T follicular helper cell (primary cell): ENCODE results near the gene EIF4EBP3.

Source experiments
- DNase-seq: peaks from one replicate; pipeline ENCODE4 v3.0.0-alpha.2; 2020; ENCODE audit warnings: low read depth

EIF4EBP3 gene

DNA sequence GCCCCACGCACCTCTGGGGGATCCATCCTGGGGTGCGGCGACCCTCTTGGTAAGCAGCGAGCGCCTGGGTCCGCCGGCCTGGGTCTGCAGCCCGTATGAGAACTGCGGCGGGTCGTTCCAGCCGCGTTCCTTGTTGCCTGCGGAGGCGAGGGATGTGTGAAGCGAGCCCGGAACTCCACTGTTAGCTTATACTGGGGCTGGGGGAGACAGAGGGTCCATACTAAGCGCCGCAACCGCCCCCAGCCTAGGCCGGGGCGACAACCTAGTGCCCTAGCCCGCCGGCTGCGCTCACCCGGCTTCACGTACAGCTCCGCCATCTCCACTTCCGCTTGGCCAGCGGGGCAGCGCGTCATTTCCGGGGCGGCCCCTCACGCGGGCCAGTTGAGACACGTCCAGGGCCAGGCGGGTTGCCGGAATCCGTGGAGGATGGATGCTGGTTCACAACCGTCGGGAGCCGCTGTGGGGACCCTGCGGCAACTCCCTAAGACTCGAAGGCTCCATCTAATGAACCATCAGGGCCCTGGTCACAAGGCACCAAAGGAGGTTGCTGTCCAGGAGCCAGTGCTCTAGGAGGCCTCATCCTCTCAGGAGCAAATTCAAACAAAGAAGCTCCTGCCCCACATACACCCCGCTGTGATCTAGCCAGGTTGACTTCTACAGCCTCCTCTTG, 9.8 kb downstream of the EIF4EBP3 start, which contains the start of gene SRA1:
Gene SRA1, minus strand, starts transcription at position 338 of the 670 bp plus-strand sequence. Its CDS starts 21 bp downstream, at position 317.
- peak; percentile 73 for DNase-seq

DNA sequence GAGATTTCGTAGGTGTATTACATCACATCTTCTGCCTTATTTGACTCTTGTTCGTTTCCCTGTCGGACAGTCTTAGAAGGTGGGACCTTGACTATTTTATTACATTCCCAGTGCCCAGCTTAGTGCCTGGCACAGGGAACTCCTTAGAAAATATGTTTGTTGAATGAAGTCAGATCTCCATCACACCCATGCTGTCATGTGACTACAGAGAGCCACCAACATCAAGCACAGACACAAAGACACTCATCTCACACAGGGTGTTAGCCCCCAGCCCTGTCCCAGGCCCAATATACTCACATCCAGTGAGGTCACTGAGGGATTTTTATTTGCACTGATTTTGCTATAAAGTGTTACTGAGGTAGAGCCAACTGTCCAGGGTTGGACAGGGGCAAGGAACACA, 10.5 kb downstream of the EIF4EBP3 start:
- no peak for DNase-seq

DNA sequence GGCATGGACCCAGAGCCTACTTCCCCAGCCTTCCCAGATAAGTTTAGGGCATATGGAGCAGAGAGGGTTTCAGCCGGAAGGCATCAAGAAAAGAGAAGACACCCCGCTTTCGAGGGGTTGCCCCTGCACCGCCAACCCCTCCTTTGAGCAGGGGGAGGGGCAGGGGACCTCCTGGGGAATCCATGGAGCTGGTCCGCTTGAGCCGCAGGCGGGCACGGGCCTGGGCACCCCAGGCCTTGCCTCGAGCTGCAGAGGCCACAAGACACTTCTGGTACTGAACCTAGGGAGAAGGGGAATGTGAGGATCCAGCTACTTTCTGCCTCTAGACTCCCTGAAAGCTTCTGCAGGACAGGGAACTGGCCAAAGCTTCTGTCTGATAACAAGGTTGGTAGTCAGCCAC, 11.1 kb downstream of the EIF4EBP3 start:
- no peak for DNase-seq

DNA sequence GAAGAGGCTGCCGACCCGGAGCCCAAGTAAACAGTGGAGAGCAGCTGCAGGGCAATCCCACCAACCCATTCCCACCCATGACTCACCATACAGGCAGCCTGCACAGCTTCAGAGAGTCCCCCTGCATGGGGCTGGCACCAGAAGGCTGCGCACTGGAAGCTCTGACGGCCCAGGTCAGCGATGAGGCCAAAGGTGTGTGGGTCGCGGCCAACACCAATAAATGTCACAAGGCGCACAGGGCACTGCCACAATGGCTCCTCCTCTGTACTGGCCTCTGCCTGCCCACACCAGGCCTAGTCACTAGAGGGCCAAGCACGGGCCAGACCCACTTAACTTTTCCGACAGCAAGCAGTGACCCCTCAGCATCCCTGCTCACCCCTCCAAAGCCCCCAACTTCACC, 12.8 kb downstream of the EIF4EBP3 start:
- no peak for DNase-seq

DNA sequence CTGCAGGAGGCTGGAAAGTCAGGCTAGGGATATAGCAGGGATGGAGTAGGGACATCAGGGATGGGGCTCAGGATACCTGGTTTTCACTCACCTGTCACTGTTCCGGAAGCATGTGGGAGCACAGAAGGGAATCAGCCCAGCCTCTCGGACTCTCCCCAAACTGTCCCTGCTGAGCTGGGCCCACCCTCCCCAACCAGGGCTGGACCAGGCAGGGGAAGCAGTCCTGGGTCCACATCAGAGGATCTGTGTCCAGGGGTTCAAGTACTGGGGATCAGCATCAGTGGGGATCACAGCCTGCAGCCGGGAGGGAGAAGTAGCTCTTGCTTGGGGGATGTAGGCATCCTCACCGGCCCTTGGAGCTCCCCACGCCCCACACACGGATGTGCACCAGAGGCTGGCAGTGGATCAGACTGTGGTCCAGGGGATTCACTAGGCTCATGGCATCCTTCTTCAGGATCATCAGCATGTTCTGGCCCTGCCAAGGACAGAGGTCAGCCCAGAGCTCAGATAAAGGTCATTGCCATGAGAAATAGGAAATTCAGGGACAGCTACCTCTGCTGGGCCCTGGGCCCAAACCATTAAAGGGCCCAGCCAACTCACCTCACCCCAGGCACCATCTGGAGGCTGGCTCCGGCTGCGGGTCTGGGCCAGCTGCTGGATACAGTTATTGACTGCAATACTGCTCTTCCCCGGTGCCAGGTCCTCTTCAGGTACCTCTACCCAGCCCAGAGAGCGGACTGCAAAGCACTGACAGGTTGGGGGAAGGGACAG, 14.5 kb downstream of the EIF4EBP3 start:
- DNase-seq: no peak

DNA sequence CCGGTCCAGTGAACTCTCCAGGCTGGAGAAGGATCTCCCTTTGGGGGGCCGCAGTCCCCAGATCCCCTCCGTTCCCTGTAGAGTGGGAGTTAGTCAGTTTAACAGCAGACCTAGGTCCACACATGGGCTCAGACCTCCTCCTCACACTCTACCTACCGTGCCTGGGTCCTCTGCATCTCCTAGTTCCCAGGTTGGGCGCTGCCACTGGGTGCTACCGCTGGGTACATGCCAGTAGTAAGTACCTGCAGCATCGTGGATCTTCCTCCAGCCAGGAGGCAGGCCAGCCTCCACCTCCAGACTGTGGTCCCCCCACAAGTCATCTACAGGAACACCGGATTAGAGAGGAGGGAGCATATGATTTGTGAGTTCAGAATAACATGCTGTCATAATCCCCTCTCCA, 16.1 kb downstream of the EIF4EBP3 start:
- no peak for DNase-seq

DNA sequence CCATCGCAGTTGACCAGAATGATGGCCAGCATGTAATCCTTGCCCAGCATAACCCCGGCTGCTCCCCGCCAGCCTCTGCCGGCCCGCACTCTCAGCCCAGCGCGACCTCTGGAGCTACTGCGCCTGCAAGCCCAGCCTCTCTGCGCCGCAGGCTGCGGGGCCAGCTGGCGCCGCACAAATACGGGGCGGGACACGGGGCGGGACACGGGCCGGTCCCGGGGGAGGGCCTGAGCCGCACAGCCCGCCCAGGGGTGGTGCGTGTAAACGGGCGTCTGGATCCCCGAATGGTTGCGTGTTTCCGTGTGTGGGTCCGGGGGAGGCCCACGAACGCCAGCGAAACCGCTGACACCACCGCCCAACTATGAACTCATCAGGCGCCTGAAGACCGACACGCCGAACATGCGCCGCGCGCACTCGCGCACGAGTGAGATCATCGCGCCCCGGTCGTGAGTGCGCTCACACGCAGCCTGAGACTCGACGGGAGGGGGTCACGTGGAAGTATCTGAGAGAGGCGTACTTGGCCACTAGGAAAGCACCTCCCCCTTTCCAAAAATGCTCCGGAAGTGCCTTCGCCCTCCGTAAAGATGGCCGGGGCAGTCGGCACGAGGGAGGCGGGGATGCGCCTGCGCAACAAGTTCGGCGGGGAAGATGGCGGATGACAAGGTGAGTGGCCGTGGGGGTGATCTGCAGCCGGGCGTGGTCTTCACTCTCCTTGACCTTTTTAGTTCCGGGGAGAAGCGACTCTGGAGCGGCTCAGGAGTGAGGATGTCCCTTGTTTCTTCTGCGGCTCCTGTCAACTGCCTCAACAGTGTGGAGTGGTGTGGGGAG, 16.9 kb downstream of the EIF4EBP3 start, which contains the start of the genes APBB3 and SLC35A4:
Gene APBB3, minus strand, starts transcription at position 403 of the 828 bp plus-strand sequence. Its CDS starts 353 bp downstream, at position 50.
Gene SLC35A4, plus strand, starts transcription at position 633 of the 828 bp plus-strand sequence. CDS start 2,342 bp downstream, outside the sequence.
- peak; percentile 96 for DNase-seq

DNA sequence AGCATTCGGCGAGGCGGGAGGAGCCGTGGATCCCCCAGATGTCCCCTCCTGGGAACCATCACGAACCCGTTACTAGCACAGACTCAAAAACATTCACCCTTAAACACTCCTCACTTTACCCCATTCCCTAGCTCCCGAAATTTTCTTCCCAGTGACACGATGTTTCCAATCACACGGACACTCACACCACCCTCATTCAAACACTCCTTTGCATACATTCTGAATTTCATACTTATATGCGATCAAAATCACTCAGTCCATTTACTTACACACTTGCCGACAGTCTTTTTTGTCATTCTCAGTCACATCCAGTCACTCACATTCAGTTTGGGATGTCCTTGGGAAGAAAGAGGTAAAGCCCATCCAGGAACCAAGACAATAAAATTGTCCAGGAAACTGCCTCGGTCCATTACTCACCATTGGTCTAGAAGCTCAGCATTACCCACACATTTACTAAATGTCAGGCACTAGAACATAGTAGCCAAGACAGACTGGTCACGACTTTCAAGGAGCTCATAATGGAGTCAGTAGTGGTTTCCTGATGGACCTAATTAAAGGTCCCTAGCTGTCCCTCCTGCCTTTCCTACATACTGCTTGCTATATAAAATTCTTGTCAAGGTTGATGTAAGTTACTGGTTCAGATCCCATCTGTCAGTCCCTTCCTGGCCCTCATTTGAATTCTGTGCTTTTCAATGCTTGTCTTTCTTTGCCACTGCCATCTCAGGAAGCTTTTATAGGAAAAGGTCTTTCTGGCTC, 17.7 kb downstream of the EIF4EBP3 start:
- no peak for DNase-seq

DNA sequence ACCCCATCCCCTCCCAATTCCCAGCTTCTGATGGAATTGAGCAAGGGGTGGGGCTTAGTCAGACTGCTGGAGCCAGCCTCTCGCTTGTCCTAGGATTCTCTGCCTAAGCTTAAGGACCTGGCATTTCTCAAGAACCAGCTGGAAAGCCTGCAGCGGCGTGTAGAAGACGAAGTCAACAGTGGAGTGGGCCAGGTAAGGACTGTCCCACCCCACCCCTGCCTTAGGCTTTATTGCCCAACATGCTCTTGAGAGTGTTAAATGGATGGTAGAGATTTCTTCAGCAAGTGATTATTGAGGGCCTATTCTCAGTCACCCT, 18.3 kb downstream of the EIF4EBP3 start:
- no peak for DNase-seq

DNA sequence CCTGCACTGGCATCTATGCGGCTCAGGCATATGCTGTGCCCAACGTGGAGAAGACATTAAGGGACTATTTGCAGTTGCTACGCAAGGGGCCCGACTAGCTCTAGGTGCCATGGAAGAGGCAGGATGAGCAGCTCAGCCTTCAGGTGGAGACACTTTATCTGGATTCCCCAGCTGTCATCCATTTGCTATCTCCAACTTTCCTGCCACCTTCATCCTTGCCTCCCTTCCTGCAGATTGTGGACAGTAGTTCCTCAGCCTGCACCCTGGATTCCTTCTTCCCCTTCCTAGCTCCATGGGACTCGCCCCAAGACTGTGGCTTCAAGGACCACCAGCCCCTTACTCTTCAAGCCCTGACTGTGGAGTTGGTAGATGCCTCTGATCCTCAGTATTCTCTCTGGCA, 19.2 kb downstream of the EIF4EBP3 start:
- no peak for DNase-seq

DNA sequence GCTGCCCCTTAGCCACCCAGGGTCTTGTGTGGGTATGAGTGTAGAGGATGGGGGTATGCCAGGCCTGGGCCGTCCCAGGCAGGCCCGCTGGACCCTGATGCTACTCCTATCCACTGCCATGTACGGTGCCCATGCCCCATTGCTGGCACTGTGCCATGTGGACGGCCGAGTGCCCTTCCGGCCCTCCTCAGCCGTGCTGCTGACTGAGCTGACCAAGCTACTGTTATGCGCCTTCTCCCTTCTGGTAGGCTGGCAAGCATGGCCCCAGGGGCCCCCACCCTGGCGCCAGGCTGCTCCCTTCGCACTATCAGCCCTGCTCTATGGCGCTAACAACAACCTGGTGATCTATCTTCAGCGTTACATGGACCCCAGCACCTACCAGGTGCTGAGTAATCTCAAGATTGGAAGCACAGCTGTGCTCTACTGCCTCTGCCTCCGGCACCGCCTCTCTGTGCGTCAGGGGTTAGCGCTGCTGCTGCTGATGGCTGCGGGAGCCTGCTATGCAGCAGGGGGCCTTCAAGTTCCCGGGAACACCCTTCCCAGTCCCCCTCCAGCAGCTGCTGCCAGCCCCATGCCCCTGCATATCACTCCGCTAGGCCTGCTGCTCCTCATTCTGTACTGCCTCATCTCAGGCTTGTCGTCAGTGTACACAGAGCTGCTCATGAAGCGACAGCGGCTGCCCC, 19.8 kb downstream of the EIF4EBP3 start:
- no peak for DNase-seq

DNA sequence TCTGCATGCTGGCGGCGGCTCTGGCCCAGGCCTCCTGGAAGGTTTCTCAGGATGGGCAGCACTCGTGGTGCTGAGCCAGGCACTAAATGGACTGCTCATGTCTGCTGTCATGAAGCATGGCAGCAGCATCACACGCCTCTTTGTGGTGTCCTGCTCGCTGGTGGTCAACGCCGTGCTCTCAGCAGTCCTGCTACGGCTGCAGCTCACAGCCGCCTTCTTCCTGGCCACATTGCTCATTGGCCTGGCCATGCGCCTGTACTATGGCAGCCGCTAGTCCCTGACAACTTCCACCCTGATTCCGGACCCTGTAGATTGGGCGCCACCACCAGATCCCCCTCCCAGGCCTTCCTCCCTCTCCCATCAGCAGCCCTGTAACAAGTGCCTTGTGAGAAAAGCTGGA, 20.4 kb downstream of the EIF4EBP3 start:
- no peak for DNase-seq

DNA sequence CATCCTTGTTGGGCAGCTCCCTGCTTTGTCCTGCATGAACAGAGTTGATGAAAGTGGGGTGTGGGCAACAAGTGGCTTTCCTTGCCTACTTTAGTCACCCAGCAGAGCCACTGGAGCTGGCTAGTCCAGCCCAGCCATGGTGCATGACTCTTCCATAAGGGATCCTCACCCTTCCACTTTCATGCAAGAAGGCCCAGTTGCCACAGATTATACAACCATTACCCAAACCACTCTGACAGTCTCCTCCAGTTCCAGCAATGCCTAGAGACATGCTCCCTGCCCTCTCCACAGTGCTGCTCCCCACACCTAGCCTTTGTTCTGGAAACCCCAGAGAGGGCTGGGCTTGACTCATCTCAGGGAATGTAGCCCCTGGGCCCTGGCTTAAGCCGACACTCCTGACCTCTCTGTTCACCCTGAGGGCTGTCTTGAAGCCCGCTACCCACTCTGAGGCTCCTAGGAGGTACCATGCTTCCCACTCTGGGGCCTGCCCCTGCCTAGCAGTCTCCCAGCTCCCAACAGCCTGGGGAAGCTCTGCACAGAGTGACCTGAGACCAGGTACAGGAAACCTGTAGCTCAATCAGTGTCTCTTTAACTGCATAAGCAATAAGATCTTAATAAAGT, 21.1 kb downstream of the EIF4EBP3 start:
- DNase-seq: no peak

DNA sequence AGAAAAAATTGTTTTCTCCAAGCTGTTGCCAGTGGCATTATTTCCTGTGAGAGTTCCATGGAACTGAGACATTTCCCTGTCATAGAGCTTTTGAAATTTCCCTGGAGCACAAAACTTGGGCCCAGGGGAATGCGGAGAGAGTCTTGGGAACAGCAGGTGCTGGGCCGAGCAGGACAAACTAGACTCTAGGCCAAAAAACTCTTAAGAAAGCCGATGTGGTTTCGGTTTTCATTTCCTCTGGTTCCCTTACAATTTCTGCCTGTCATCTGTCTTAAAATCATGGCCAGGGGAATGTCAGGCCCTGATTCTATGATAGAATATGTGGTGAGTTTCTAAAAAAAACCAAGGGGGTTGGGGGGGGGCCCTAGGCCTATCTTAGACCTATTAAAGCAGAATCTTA, 21.7 kb downstream of the EIF4EBP3 start:
- no peak for DNase-seq

DNA sequence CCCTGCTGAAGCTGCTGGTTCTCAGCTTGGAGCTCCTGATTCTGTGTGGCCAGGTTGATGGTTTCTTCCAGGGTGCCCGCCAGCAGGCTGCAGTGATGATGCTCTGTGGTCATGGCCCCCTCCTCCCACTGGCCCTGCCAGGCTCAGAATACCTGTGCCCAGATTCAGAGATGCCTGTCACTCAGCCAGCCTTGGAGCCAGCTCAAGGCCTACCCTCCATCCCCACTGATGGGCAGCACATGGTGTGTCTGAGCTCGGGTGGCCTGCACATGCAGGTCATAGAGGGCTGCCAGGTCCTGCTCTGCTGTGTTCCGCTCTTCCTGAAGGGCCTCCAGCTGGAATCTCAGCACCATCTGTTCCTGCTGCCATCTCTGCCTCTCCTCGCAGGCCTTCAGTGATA, 22.6 kb downstream of the EIF4EBP3 start:
- no peak for DNase-seq

DNA sequence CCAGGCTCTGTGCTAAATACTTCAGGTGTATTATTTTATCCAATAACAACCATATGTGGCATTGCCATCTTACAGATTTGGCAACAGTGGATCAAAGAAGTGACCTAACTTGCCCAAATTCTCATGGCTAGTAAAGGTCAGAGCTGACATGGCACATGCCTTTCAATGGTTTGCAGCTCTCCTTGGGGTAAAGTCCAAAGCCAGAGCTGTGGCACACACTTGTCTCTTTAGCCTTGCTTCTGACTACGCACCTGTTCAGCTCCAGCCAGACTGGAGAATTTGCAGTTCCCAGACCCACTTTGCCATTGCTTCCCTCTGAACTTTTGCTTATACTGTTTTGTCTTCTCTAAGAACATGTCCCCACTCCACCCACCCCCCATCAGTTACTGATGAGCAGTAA, 23.0 kb downstream of the EIF4EBP3 start:
- DNase-seq: no peak

DNA sequence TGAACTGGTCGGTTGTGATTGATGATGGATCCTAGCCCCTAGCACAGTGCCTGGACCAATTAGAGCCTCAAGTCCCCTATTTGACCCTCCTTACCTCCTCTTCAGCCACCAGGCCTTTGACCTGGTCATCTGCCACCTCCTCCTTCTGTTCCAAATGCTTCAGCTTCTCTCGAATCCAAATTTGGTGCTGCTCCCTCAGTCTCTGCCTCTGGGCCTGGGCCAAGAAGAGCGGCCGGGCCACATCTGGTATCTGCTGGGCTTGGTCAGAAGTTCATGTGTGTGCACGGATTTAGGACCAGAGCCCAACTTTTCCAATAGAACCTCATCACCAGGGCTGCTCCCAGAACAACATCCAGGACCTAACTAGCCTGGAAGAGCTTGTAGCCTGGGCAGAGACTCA, 23.6 kb downstream of the EIF4EBP3 start:
- DNase-seq: no peak

DNA sequence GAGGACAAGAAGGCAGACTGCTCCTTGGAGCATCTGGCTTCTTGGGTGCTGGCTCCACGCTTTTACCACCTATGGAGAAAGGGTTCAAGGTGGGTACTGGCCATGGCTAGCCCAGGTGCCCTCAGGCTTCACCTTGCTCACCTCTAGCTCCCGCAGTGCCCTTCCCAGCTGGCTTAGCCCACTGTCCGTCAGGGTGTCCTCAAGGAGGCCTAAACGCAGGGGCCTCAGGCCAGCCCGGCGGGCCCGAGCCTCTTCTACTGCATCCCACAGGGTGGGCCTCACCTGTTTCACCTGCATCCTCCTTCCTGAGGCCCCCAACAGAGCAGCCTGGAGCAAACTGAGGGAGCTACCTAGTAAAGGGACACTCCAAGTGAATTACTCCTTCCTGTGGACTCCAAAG, 26.2 kb downstream of the EIF4EBP3 start:
- DNase-seq: no peak

DNA sequence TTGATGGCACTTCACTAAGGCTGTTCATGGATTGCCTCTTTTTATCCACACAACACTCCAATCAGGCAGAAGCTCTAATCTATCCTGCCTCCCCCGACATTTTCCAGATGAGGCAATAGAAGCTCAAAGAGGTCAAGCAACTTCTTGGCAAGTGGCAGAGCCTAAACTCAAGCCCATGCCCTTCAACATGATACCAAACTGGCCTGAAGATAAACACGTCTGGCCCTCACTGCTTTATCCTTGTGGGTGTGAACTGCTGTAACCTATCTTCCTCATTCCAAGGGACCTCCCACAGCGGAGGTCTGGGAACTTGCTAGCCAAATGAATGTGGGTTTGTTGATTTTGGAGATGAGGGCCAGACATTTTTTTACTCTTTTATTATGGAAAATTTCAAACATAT, 26.7 kb downstream of the EIF4EBP3 start:
- no peak for DNase-seq

DNA sequence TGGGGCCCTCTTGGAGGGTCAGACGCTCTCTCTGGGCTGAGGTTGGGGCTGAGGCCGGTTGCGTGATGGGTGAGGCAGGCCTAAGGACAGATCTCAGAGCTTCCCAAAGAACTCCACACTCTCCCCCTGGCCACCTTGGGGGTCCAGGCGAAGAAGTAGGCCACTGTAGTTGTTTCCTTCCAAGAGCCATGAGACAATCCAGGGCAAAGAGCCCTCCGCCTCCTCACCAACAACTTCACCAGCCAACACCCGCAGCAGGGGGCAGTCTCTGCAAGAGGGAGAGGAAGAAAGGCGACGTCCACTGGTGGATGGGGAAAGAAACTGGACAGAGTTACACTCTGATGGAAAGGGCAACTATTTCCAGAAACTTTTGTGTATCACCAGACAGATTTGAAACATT, 27.8 kb downstream of the EIF4EBP3 start:
- DNase-seq: no peak

DNA sequence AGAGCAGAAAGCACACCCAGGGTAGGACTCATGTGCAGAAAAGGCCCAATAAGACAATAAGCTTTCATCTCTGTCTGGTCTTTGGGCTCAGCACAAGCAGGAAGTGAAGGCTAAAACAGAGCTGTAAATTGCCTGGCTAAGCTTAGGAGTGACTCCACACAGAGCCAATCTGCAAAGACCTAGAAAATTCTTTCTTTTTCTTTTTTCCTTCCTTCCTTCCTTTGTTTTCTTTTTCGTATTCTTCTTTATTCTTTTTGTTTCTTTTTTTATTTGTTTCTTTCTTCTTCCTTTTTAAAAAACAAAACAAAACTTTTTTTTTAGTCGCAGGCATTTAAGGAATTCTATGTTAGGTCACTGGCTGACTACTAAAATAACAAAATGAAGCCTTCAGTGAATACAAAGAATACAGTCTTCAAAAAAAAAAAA, 29.3 kb downstream of the EIF4EBP3 start:
- DNase-seq: no peak
